Inferior parietal cortex (tissue), 1 donor: ENCODE data around the gene BGN.

ENCODE experiments used
- DNase-seq: peaks from one replicate; pipeline ENCODE4 v3.0.0-alpha.2; 2016; ENCODE audit errors: extremely low spot score

Gene BGN

GRCh38 chrX:153526801-153527200 lies 32.0 kb downstream of the BGN start:
- DNase-seq, result no peak

GRCh38 chrX:153527208-153527607 lies 32.4 kb downstream of the BGN start:
- DNase-seq, result no peak

- DNase-seq, result no peak
Measured at GRCh38 chrX:153530411-153531129, 35.8 kb downstream of the BGN start.

GRCh38 chrX:153533091-153533490 lies 38.3 kb downstream of the BGN start:
- DNase-seq, result no peak

- DNase-seq, result no peak
Measured at GRCh38 chrX:153537080-153537479, 42.3 kb downstream of the BGN start.

- no peak for DNase-seq
Measured at GRCh38 chrX:153537526-153538295, 42.9 kb downstream of the BGN start.

GRCh38 chrX:153538424-153538823 lies 43.6 kb downstream of the BGN start:
- DNase-seq, result no peak

GRCh38 chrX:153539171-153539978 lies 44.6 kb downstream of the BGN start:
- DNase-seq, result peak; percentile 62

- DNase-seq, result no peak
Measured at GRCh38 chrX:153539979-153540358, 45.2 kb downstream of the BGN start.

GRCh38 chrX:153544727-153545126 lies 49.9 kb downstream of the BGN start:
- no peak for DNase-seq

GRCh38 chrX:153546386-153546785 lies 51.6 kb downstream of the BGN start:
- DNase-seq, result no peak

GRCh38 chrX:153547195-153547594 lies 52.4 kb downstream of the BGN start:
- no peak for DNase-seq

GRCh38 chrX:153549231-153549630 lies 54.5 kb downstream of the BGN start:
- DNase-seq, result no peak

GRCh38 chrX:153549807-153550206 lies 55.0 kb downstream of the BGN start:
- no peak for DNase-seq

GRCh38 chrX:153551135-153551534 lies 56.4 kb downstream of the BGN start:
- no peak for DNase-seq

GRCh38 chrX:153554519-153555167 lies 59.9 kb downstream of the BGN start:
- DNase-seq, result peak; percentile 75

- no peak for DNase-seq
Measured at GRCh38 chrX:153556767-153557166, 62.0 kb downstream of the BGN start.

- DNase-seq, result no peak
Measured at GRCh38 chrX:153557618-153558355, 63.0 kb downstream of the BGN start.
